Duodenal mucosa (tissue), 2 donors: Measurements from ENCODE around the gene ANAPC5.
"Not testable (repeated sequence)": the region's sequence is repeated elsewhere in the genome, so short reads cannot be mapped to it uniquely, and the experiment has no call there.

Experiments used
- H3K27ac ChIP-seq: one replicate; pipeline ENCODE4 v1.7.0; 2013; ENCODE audit warnings: low read depth, low read length
- H3K27me3 ChIP-seq, 2 donors: one replicate each; pipeline ENCODE4 v1.7.0; 2013; ENCODE audit warnings: low read length in 2 of 2, control low read depth in 1 of 2; ENCODE audit not compliant: insufficient read depth in 2 of 2, control insufficient read depth in 1 of 2
- H3K36me3 ChIP-seq, 2 donors: one replicate each; pipeline ENCODE4 v1.7.0; 2013; ENCODE audit warnings: low read length in 2 of 2, control low read depth in 1 of 2; ENCODE audit not compliant: insufficient read depth in 2 of 2, control insufficient read depth in 1 of 2
- H3K4me1 ChIP-seq, 2 donors: one replicate each; pipeline ENCODE4 v1.7.0; 2013; ENCODE audit warnings: low read length in 2 of 2, control low read depth in 1 of 2; ENCODE audit not compliant: insufficient read depth in 2 of 2, control insufficient read depth in 1 of 2
- H3K4me3 ChIP-seq, 2 donors: one replicate each; pipeline ENCODE4 v1.7.0; 2013; ENCODE audit warnings: low read length in 2 of 2, low read depth in 1 of 2
- H3K9ac ChIP-seq, 2 donors: one replicate each; pipeline ENCODE4 v1.7.0; 2013; ENCODE audit warnings: low read length in 2 of 2, low read depth in 1 of 2
- H3K9me3 ChIP-seq, 2 donors: one replicate each; pipeline ENCODE4 v1.7.0; 2013; ENCODE audit warnings: low read length in 2 of 2, control low read depth in 1 of 2; ENCODE audit not compliant: control insufficient read depth in 1 of 2

Gene ANAPC5

DNA sequence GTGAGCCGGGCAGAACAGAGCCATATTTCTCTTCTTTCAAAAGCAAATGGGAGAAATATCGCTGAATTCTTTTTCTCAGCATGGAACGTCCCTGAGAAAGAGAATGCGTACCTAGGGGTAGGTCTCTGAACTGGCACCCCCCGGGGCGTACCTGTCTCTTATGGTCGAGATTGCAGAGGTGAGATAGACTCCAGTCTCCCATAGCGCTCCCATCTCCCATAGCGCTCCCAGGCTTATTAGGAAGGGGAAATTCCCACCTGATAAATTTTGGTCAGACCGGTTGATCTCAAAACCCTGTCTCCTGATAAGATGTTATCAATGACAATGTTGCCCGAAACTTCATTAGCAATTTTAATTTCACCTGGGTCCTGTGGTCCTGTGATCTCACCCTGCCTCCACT, 71.7 kb downstream of the ANAPC5 start:
- not testable (repeated sequence) for H3K9me3 ChIP-seq, H3K27ac ChIP-seq, H3K36me3 ChIP-seq, H3K4me3 ChIP-seq, H3K9ac ChIP-seq, H3K4me1 ChIP-seq, H3K27me3 ChIP-seq

- Histone ChIP-seq H3K36me3 (peaks cover 4 to 8% of the 10 kb centered on the region in 2 donors), H3K27me3 (no peaks in the 10 kb centered on the region), H3K4me3 (no peak overlapping the region), H3K27ac (no peak overlapping the region), H3K9me3 (no peaks in the 10 kb centered on the region), H3K9ac (no peak overlapping the region), H3K4me1 (peaks cover 0 to 3% of the 10 kb centered on the region in 2 donors)
Measured at GRCh38 chr12:121279507-121279915, 72.7 kb downstream of the ANAPC5 start.

GRCh38 chr12:121279071-121279375, 73.2 kb downstream of the ANAPC5 start:
- no peaks in the 10 kb centered on the region for H3K9me3 ChIP-seq
- no peak overlapping the region for H3K27ac ChIP-seq
- H3K27me3 ChIP-seq = no peaks in the 10 kb centered on the region
- H3K4me3 ChIP-seq = no peak overlapping the region
- no peak overlapping the region for H3K9ac ChIP-seq
- peaks cover 0 to 3% of the 10 kb centered on the region in 2 donors for H3K4me1 ChIP-seq
- peaks cover 4 to 13% of the 10 kb centered on the region in 2 donors for H3K36me3 ChIP-seq

GRCh38 chr12:121278169-121279070, 73.8 kb downstream of the ANAPC5 start:
- H3K27ac ChIP-seq = no peak overlapping the region
- no peak overlapping the region for H3K4me3 ChIP-seq
- peaks cover 4 to 19% of the 10 kb centered on the region in 2 donors for H3K36me3 ChIP-seq

DNA sequence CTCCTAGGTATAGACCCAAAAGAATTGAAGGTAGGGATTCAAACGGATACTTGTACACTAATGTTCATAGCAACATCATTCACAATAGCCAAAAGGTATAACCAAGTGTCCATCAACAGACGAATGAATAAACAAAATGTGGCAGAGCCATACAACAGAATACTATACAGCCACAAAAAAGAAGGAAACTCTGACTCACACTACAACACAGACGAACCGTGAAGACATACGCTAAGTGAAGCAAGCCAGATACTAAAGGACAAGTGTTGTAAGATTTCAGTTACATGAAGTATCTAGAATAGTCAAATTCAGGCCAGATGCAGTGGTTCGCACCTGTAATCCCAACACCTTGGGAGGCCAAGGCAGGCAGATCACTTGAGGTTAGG, 74.8 kb downstream of the ANAPC5 start:
- H3K9me3 ChIP-seq = no peaks in the 10 kb centered on the region
- no peak overlapping the region for H3K4me3 ChIP-seq
- peaks cover 7 to 23% of the 10 kb centered on the region in 2 donors for H3K36me3 ChIP-seq
- H3K9ac ChIP-seq = no peak overlapping the region
- no peak overlapping the region for H3K27ac ChIP-seq
- peaks cover 0 to 3% of the 10 kb centered on the region in 2 donors for H3K4me1 ChIP-seq
- no peaks in the 10 kb centered on the region for H3K27me3 ChIP-seq

More at GRCh38 chr12:121278169-121279070, 73.8 kb downstream of the ANAPC5 start:
- Histone ChIP-seq H3K9me3 (no peaks in the 10 kb centered on the region), H3K4me1 (peaks cover 0 to 3% of the 10 kb centered on the region in 2 donors), H3K9ac (no peak overlapping the region), H3K27me3 (no peaks in the 10 kb centered on the region)

DNA sequence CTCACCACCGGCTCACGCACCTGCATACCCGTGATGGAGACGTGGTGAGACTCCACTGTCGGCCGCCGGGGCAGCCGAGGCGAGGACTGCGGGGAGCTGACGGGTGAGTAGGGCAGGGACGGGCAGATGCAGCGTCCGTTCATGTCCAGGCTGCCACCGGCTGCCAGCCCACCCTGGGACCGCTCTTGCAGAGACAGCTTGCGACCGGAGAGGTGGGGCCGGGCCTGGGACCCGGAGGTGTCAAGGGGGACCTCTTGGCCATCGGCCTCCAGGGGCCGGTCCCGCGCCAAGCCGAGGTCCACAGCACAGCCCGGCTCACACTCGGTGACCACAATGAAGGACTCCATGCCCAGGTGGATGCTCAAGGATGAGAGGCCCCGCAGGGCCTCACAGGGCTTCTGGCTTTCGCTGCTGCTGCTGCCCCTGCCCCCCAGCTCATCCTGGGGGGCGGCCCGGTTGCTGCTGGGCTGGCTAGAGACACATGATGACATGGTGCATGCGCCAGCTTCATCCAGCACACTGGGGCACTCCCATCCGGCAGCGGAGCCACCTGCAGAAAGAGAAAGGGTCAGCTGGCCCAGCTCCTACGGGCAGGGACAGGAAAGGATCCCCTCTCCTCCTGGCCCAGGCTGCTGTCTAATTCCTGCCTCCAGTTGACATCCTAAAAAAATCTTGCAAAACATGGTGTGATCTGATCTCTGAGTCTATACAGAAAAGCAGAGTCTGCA, 78.0 kb downstream of the ANAPC5 start:
- Histone ChIP-seq H3K27ac (no peak overlapping the region), H3K9ac (no peak overlapping the region), H3K4me1 (peaks cover 0 to 3% of the 10 kb centered on the region in 2 donors), H3K4me3 (no peak overlapping the region), H3K27me3 (no peaks in the 10 kb centered on the region), H3K36me3 (peaks cover 7 to 35% of the 10 kb centered on the region in 2 donors), H3K9me3 (no peaks in the 10 kb centered on the region)

DNA sequence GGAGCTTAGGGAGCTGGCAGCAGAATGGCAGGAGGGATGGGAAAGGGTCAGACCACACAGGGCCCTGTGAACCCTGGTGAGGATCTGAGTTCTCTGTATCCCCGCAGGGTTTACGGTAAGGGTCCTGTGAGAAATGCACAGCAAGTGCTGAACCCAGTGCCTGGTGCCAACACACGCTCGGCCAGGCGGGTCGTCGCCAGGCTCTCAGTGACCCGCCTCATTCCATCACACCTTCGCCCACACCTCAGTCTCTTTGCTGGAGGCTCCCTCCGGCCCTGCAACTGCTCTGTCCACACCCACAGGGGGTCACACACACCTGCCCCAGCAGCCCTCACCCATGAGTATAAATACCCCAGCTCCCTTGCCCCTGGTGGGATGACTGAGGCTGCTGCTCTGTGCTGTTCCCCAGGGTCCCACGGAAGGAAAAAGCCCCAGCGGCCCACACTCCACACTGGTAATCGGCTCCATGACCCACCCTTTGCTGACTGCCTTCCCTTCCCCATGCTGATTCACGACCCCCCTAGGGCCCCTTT, 78.8 kb downstream of the ANAPC5 start:
- H3K27me3 ChIP-seq = no peaks in the 10 kb centered on the region
- no peak overlapping the region for H3K4me3 ChIP-seq
- H3K27ac ChIP-seq = no peak overlapping the region
- H3K4me1 ChIP-seq = no peaks in the 10 kb centered on the region
- no peaks in the 10 kb centered on the region for H3K9me3 ChIP-seq
- H3K36me3 ChIP-seq = peaks cover 11 to 40% of the 10 kb centered on the region in 2 donors
- no peak overlapping the region for H3K9ac ChIP-seq

DNA sequence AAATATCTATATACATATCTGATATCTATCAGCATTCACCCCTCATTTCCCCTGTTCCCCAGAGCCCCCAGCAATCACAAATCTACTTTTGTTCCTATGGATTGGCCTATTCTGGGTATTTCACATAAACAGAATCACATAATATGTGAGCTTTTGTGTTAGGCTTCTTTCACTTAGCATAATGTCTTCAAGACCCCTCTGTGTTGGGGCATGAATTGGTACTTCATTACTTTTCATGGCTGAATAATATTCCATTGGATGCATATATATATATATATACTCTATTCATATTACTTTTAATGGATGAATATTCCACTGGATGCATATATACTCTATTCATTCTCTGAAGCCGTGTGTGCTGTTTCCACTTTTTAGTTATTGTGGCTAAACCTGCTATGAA, 84.4 kb downstream of the ANAPC5 start:
- Histone ChIP-seq H3K27ac (no peak overlapping the region), H3K4me1 (no peaks in the 10 kb centered on the region), H3K9ac (no peak overlapping the region), H3K27me3 (no peaks in the 10 kb centered on the region), H3K4me3 (no peak overlapping the region), H3K36me3 (peaks cover 14 to 62% of the 10 kb centered on the region in 2 donors), H3K9me3 (no peaks in the 10 kb centered on the region)

DNA sequence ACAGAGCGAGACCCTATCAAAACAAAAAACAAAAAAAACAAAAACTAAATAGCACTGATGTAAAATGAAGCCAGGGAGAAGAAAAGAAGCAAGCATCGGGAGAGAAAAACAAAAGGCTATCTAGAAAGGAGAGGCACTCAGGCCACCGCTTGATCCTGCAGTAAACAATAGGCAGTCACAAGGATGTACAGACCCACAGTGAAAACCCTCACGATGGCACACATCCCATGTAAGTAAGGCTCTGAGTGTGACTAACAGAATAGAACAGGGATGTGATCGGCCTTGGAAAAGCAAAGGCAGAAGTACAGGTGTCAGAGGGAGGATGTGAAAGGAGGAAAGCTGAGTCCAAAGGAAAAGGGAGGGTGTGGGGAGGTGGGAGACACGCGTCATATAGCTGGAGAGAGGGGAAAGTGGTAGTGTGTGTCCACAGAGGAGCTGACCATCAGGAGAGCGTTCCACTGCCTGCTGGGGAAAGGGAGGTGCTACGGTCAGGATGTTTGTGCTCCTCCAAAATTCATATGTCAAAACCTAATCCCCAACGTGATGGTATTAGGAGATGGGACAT, 87.2 kb downstream of the ANAPC5 start:
- Histone ChIP-seq H3K36me3 (peaks cover 25 to 75% of the 10 kb centered on the region in 2 donors), H3K9ac (no peak overlapping the region), H3K9me3 (no peaks in the 10 kb centered on the region)

DNA sequence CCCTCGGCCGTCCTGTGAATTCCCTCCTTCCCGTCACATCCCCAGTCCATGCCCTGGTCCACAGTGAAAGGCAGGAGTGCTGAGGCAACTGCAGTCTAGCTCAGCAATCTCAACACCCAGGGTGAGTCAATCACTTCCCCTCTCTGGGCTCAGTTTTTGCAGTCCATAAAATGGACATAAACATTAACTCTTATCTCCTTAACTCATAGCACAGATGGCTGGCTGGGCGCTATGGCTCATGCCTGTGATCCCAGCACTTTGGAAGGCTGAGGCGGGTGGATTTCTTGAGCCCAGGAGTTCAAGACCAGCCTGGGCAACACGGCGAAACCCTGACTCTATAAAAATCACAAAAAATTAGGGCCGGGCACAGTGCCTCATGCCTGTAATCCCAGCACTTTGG, 88.1 kb downstream of the ANAPC5 start:
- Histone ChIP-seq H3K9ac (no peak overlapping the region), H3K36me3 (peaks cover 28 to 76% of the 10 kb centered on the region in 2 donors), H3K27ac (no peak overlapping the region), H3K4me1 (no peaks in the 10 kb centered on the region), H3K9me3 (no peaks in the 10 kb centered on the region), H3K27me3 (no peaks in the 10 kb centered on the region), H3K4me3 (no peak overlapping the region)

More for the DNA sequence above, 87.2 kb downstream of the ANAPC5 start:
- Histone ChIP-seq H3K4me3 (no peak overlapping the region), H3K4me1 (no peaks in the 10 kb centered on the region), H3K27ac (no peak overlapping the region), H3K27me3 (no peaks in the 10 kb centered on the region)
